Adrenal gland (tissue), 12 donors: ENCODE results near the gene LRP1B. TPM values are rescaled to one million over a fixed set of nuclear protein-coding genes. Genes with fewer than 3 reads are reported as not detected.
"Not testable (repeated sequence)": the region's sequence is repeated elsewhere in the genome, so short reads cannot be mapped to it uniquely, and the experiment has no call there.

Experiments
- DNase-seq, 7 donors: peaks; one replicate each; pipeline ENCODE4 v3.0.0-alpha.2; 2019 to 2020
- H3K27ac ChIP-seq, 5 donors: fragments of 200-600 bp; sonication (generic) in 4 of 5; 1 replicate in 3 of 5; 2 replicates in 2 of 5; pipeline versions ENCODE4 v1.5.1 to v1.8.0; 2016 to 2020; ENCODE audit warnings: mild to moderate bottlenecking in 1 of 5
- H3K27me3 ChIP-seq: fragments of 200-600 bp; 2 replicates; pipeline ENCODE4 v1.8.0; 2021
- H3K36me3 ChIP-seq, 2 donors: fragments of 200-600 bp; replicated peaks in 1 of 2; 1 replicate in 1 of 2; 2 replicates in 1 of 2; pipeline versions ENCODE4 v1.5.1 to v1.8.0; 2018 to 2022
- H3K4me1 ChIP-seq, 2 donors: fragments of 200-600 bp; replicated peaks in 1 of 2; 1 replicate in 1 of 2; 2 replicates in 1 of 2; pipeline versions ENCODE4 v1.5.1 to v1.8.0; 2018 to 2021
- H3K4me3 ChIP-seq, 4 donors: fragments of 200-600 bp; sonication (generic) in 3 of 4; one replicate each; pipeline ENCODE4 v1.5.1; 2016 to 2018
- H3K9me3 ChIP-seq, 3 donors: fragments of 200-600 bp; sonication (generic) in 1 of 3; replicated peaks in 1 of 3; 1 replicate in 2 of 3; 2 replicates in 1 of 3; pipeline versions ENCODE4 v1.5.1 to v1.8.0; 2016 to 2021
- POLR2A ChIP-seq, 2 donors: fragments of 450-650 bp; IDR thresholded peaks; one replicate each; pipeline ENCODE4 v1.6.1; 2017; ENCODE audit warnings: antibody characterized with exemption in 2 of 2, mild to moderate bottlenecking in 2 of 2, moderate library complexity in 1 of 2
- WGBS, 4 donors: extraction: QIAGEN DNeasy Blood & Tissue Kit in 2 of 4; methylation state at CpG; one replicate each; pipeline versions ENCODE4 v1.1.5 to v1.1.7; 2013 to 2017; 5-methylcytosine and 5-hydroxymethylcytosine counted together
- intact Hi-C, 2 donors: fragments of 100-400 bp; cut with DNase I; formaldehyde crosslinking; loops; one replicate each; pipeline versions ENCODE4 v1.14.1 to v1.15.0; 2022 to 2023
- polyA plus RNA-seq, 3 donors: library from polyadenylated mRNA; stranded (reverse); fragments of 200-250 nt in 2 of 3; fragments of 350-450 nt in 1 of 3; fragmentation: Illumina TruSeq in 1 of 3; extraction: RNeasy Lipid Tissue Mini Kit (QIAGEN cat#74804) in 1 of 3; gene quantifications; one replicate each; pipeline ENCODE4 v1.2.3, GENCODE V29; 2013 to 2014
- total RNA-seq, 9 donors: library from RNA; depleted of rRNA in 4 of 9; stranded (reverse); fragments of >200 nt in 4 of 9; fragments of 120-200 nt in 1 of 9; fragmentation: NEBNext Ultra II Directional in 1 of 9; extraction: Animal tissue kit (Norgen Biotek cat#: 25700) in 1 of 9; gene quantifications; one replicate each; pipeline versions ENCODE4 v1.1.0 to v1.2.4, GENCODE V29; 2013 to 2023
- TF ChIP-seq, protein P1 (sequence below), 6 experiments: fragments of 450-650 bp in 4 of 6; fragments of 200-600 bp in 2 of 6; sonication (generic) in 1 of 6; IDR thresholded peaks; 1 replicate in 5 of 6; 2 replicates in 1 of 6; pipeline versions ENCODE4 v1.5.1 to v1.8.0; 2016 to 2021; ENCODE audit warnings: antibody characterized with exemption in 6 of 6, mild to moderate bottlenecking in 2 of 6, moderate library complexity in 1 of 6
- donor health status: healthy with polysubstance abuse.
- donor health status: Bipolar disorder and iron deficiency.
- donor health status: DM: yes; HTN: yes; CAD: no.
- donor health status: DM: no; HTN: no; CAD: no.
- donor health status: DM: no; HTN: no; CAD: no.
- donor health status: DM: yes; HTN: yes; CAD: no.

LRP1B gene
- total and polyA plus RNA-seq, 12 donors, result 0.84 to 5.4 (median 2.1) TPM

DNA sequence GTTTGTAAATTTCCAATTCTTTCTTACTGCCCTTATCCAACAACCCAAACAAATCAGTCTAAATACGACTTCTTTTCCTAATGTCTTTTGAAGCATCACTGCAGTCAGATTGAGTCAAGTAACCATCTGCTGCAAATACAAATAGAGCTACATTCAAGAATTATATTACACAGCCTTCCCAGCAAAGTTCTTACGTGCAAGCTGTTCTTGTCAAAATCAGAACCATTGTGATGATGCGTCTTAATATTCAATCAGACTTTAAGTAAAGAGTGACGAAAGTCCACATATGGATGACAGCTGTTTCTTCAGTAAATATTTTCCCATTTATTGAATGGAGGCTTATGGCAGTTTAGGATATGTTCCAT, 943.8 kb downstream of the LRP1B start:
- H3K4me1 ChIP-seq, result no peaks in the 10 kb centered on the region
- TF ChIP-seq, protein P1, sequence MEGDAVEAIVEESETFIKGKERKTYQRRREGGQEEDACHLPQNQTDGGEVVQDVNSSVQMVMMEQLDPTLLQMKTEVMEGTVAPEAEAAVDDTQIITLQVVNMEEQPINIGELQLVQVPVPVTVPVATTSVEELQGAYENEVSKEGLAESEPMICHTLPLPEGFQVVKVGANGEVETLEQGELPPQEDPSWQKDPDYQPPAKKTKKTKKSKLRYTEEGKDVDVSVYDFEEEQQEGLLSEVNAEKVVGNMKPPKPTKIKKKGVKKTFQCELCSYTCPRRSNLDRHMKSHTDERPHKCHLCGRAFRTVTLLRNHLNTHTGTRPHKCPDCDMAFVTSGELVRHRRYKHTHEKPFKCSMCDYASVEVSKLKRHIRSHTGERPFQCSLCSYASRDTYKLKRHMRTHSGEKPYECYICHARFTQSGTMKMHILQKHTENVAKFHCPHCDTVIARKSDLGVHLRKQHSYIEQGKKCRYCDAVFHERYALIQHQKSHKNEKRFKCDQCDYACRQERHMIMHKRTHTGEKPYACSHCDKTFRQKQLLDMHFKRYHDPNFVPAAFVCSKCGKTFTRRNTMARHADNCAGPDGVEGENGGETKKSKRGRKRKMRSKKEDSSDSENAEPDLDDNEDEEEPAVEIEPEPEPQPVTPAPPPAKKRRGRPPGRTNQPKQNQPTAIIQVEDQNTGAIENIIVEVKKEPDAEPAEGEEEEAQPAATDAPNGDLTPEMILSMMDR (IDR thresholded peaks at IDR 0.05), result no peak
- no peak for TF ChIP-seq POLR2A (IDR thresholded peaks at IDR 0.05)
- DNase-seq, result no peak
- H3K27ac ChIP-seq, result no peak overlapping the region
- no peaks in the 10 kb centered on the region for H3K27me3 ChIP-seq
- H3K9me3 ChIP-seq, result no peaks in the 10 kb centered on the region
- no peaks in the 10 kb centered on the region for H3K36me3 ChIP-seq
- 59 to 64% (median 62%) methylated on average over 4 of the region's 4 CpGs for WGBS, 4 donors
- no peak overlapping the region for H3K4me3 ChIP-seq
- intact Hi-C loops, result no loop called here

- no peak overlapping the region for H3K4me3 ChIP-seq
- 55 to 87% (median 72%) methylated on average over 1 of the region's 1 CpG for WGBS, 4 donors
- no peak overlapping the region for H3K27ac ChIP-seq
- DNase-seq, result no peak
- TF ChIP-seq POLR2A (IDR thresholded peaks at IDR 0.05), result no peak
- TF ChIP-seq, protein P1 (IDR thresholded peaks at IDR 0.05), result no peak
- H3K36me3 ChIP-seq, result no peaks in the 10 kb centered on the region
- H3K27me3 ChIP-seq, result no peaks in the 10 kb centered on the region
- no peaks in the 10 kb centered on the region for H3K4me1 ChIP-seq
- no peaks in the 10 kb centered on the region for H3K9me3 ChIP-seq
- intact Hi-C loops, result no loop called here
Measured at GRCh38 chr2:141186413-141187074, 944.3 kb downstream of the LRP1B start.

DNA sequence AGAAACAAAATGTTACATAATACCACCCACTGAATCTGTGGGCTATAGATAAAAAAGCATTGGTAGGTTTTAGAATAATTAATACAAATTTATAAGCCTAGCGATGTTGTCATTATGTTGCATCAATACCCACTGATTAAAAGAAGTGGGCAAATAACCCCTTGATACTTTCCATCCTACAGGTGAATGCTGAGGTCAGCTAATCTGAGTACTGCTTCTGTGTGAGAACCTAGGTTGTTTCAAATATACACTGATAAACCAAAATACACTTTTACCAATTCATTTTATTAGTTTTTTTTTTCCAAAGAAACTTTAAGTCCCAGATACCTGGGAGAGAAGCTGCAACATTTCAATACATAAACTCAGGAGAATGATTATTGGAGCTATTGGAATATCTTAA, 948.6 kb downstream of the LRP1B start:
- no peak for DNase-seq
- no peak for TF ChIP-seq POLR2A (IDR thresholded peaks at IDR 0.05)
- TF ChIP-seq, protein P1 (IDR thresholded peaks at IDR 0.05), result no peak
- H3K27me3 ChIP-seq, result no peaks in the 10 kb centered on the region
- H3K36me3 ChIP-seq, result no peaks in the 10 kb centered on the region
- no peaks in the 10 kb centered on the region for H3K9me3 ChIP-seq
- no peak overlapping the region for H3K27ac ChIP-seq
- intact Hi-C loops, result no loop called here
- no peaks in the 10 kb centered on the region for H3K4me1 ChIP-seq
- H3K4me3 ChIP-seq, result no peak overlapping the region
- WGBS, 4 donors, result 87 to 100% (median 98%) methylated on average over 1 of the region's 1 CpG

- WGBS, 4 donors, result 92 to 100% (median 93%) methylated on average over 2 of the region's 2 CpGs
- H3K4me3 ChIP-seq, H3K9me3 ChIP-seq, H3K36me3 ChIP-seq, H3K27me3 ChIP-seq, H3K4me1 ChIP-seq, H3K27ac ChIP-seq, intact Hi-C loops, DNase-seq: not testable (repeated sequence)
Measured at GRCh38 chr2:141169117-141169516, 961.7 kb downstream of the LRP1B start.

- 49 to 64% (median 58%) methylated on average over 3 of the region's 3 CpGs for WGBS, 4 donors
- no peak overlapping the region for H3K4me3 ChIP-seq
- no peaks in the 10 kb centered on the region for H3K36me3 ChIP-seq
- H3K4me1 ChIP-seq, result no peaks in the 10 kb centered on the region
- no peak for DNase-seq
- intact Hi-C loops, result no loop called here
- TF ChIP-seq POLR2A (IDR thresholded peaks at IDR 0.05), result no peak
- TF ChIP-seq, protein P1 (IDR thresholded peaks at IDR 0.05), result no peak
- no peaks in the 10 kb centered on the region for H3K27me3 ChIP-seq
- no peak overlapping the region for H3K27ac ChIP-seq
- H3K9me3 ChIP-seq, result no peaks in the 10 kb centered on the region
Measured at GRCh38 chr2:141162314-141162713, 968.5 kb downstream of the LRP1B start.
